Subcutaneous adipose tissue (tissue), 4 donors: Measurements from ENCODE around the gene SSH2. TPM values are rescaled to one million over a fixed set of nuclear protein-coding genes. Genes with fewer than 3 reads are reported as not detected.

Experiments
- CTCF ChIP-seq: fragments of 450-650 bp; IDR thresholded peaks from one replicate; pipeline ENCODE4 v1.5.1; 2016; ENCODE audit warnings: low read depth, mild to moderate bottlenecking, control low read depth, antibody characterized with exemption, moderate library complexity
- total RNA-seq, 4 donors: library from RNA; depleted of rRNA; stranded (reverse); fragments of >200 nt; gene quantifications; one replicate each; pipeline ENCODE4 v1.1.0, GENCODE V29; 2016

Gene SSH2
- total RNA-seq, 4 donors from 2014 or later, result 51.8 to 70.6 (median 61.4) TPM

DNA sequence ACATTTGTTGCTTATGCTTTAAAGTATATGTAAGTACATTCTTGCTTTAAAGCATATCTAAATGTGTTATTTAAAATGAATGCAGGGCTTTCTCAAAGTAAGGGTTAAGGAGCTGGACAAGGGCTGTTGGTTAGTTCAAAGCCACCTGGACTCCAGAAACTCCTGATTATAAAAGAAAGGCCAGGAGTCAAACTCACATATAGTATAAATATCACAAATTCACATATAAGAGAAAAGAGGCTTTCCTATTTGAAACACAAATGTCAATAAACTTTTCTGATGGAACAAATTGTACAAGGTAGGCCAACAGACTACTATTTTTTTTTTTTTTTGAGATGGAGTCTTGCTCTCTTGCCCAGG is 222.8 kb downstream of the SSH2 start:
- no peak for TF ChIP-seq CTCF

DNA sequence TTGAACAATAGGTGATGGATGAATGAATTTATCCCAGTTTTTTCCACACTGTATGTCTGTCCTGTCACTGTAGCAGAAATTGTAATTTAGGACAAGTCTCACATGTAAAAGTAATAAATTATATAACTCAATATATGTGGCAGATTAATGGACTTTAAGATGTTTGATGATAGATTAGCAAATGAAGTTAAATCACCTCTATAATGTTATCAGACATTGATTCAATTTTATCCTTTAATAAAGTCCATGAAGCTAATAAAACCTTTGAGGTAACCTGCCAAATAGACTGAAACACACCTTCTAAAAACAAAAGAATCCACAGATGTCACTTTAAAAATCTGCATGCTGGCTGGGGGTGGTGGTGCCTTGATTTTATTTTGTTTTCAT is 224.0 kb downstream of the SSH2 start:
- no peak for TF ChIP-seq CTCF

- no peak for TF ChIP-seq CTCF
These were observed 224.6 kb downstream of the SSH2 start for GRCh38 chr17:29705386-29705785.

DNA sequence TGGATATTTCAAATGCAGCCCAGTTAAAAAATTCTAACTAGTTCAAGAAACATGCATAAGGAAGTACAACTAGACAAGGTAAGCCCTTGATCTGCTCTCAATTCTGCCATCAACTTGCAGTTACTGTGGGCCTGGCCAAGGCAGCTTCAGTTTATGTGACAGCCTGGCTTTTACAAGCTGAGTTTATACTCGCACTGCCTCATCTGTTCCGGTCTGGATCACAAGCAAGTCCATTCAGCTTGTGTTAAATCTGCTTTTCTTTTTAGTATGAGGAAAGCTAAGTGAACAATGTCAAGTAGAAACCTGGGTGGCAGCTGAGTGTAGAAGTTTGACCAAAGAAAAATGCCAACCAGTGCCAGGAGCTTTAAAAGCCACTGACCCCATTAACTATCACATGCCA is 230.7 kb downstream of the SSH2 start:
- TF ChIP-seq CTCF, result no peak

DNA sequence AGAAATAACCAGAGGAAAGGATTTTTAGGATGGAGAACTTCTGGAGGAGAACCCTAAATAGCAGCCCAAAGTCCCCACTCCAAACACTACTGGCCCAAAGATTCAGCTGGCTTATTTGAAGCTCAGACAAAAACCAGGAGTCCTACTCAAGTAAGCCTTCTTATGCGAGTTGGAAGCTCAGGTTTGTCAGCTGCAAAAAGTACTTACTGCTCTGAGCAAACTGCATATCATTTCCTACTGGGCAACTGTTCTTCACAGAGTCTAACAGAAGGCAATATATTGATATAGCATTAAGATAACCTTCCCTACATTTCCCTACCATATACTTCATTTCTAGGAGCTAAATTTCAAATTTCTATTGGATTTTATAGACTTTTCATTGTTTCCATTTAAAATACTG is 231.2 kb downstream of the SSH2 start:
- TF ChIP-seq CTCF, result no peak

GRCh38 chr17:29698019-29698777 is 231.8 kb downstream of the SSH2 start:
- no peak for TF ChIP-seq CTCF

GRCh38 chr17:29697371-29697770 is 232.7 kb downstream of the SSH2 start:
- no peak for TF ChIP-seq CTCF
